ENCODE results near the gene OSTN.

OSTN gene

GRCh38 chr3:191301017-191301416 lies 102.0 kb downstream of the OSTN start:
- ATAC-seq: no peak
- TF ChIP-seq ZNF8 (CRISPR knock-in tag; IDR thresholded peaks at IDR 0.05) (no peak), BACH2 (CRISPR knock-in tag; IDR thresholded peaks at IDR 0.05; ENCODE audit: borderline replicate concordance) (no peak), ZNF565 (CRISPR knock-in tag; conservative IDR thresholded peaks at IDR 0.05; ENCODE audit: low read depth) (no peak), ZNF70 (CRISPR knock-in tag; IDR thresholded peaks at IDR 0.05) (no peak), PPARA (CRISPR knock-in tag; IDR thresholded peaks at IDR 0.05; ENCODE audit: borderline replicate concordance) (no peak), TCF4 (CRISPR knock-in tag; IDR thresholded peaks at IDR 0.05; ENCODE audit: borderline replicate concordance) (no peak), RARB (CRISPR knock-in tag; IDR thresholded peaks at IDR 0.05) (no peak), PATZ1 (CRISPR knock-in tag; IDR thresholded peaks at IDR 0.05; ENCODE audit: borderline replicate concordance) (no peak), GLIS3 (CRISPR knock-in tag; IDR thresholded peaks at IDR 0.05) (no peak)

- no peak for ATAC-seq
- TF ChIP-seq ARNTL (CRISPR knock-in tag; IDR thresholded peaks at IDR 0.05; ENCODE audit: borderline replicate concordance, low read depth): no peak
- no peak for TF ChIP-seq OSR1 (CRISPR knock-in tag; IDR thresholded peaks at IDR 0.05)
- no peak for TF ChIP-seq ESRRG (CRISPR knock-in tag; IDR thresholded peaks at IDR 0.05)
- TF ChIP-seq TSHZ2 (CRISPR knock-in tag; IDR thresholded peaks at IDR 0.05): no peak
- no peak for TF ChIP-seq ZNF8 (CRISPR knock-in tag; IDR thresholded peaks at IDR 0.05)
- no peak for TF ChIP-seq ISL1 (CRISPR knock-in tag; IDR thresholded peaks at IDR 0.05)
- TF ChIP-seq BACH2 (CRISPR knock-in tag; IDR thresholded peaks at IDR 0.05; ENCODE audit: borderline replicate concordance): no peak
- TF ChIP-seq CSRNP3 (CRISPR knock-in tag; IDR thresholded peaks at IDR 0.05): no peak
Observed at GRCh38 chr3:191301782-191302411, 102.9 kb downstream of the OSTN start.

- no peak for ATAC-seq
- TF ChIP-seq ZC3H10 (CRISPR knock-in tag; IDR thresholded peaks at IDR 0.05) (no peak), BACH2 (CRISPR knock-in tag; IDR thresholded peaks at IDR 0.05; ENCODE audit: borderline replicate concordance) (no peak), ESRRG (CRISPR knock-in tag; IDR thresholded peaks at IDR 0.05) (no peak), GLIS3 (CRISPR knock-in tag; IDR thresholded peaks at IDR 0.05) (no peak), ZFP3 (CRISPR knock-in tag; IDR thresholded peaks at IDR 0.05) (no peak), ZNF70 (CRISPR knock-in tag; IDR thresholded peaks at IDR 0.05) (no peak), TSHZ2 (CRISPR knock-in tag; IDR thresholded peaks at IDR 0.05) (no peak), CREB5 (CRISPR knock-in tag; IDR thresholded peaks at IDR 0.05; ENCODE audit: low read depth) (no peak), ZFP30 (CRISPR knock-in tag; IDR thresholded peaks at IDR 0.05) (no peak), CSDC2 (CRISPR knock-in tag; IDR thresholded peaks at IDR 0.05) (no peak), TCF4 (CRISPR knock-in tag; IDR thresholded peaks at IDR 0.05; ENCODE audit: borderline replicate concordance) (no peak), OSR1 (CRISPR knock-in tag; IDR thresholded peaks at IDR 0.05) (no peak), ISL1 (CRISPR knock-in tag; IDR thresholded peaks at IDR 0.05) (no peak), ZNF565 (CRISPR knock-in tag; conservative IDR thresholded peaks at IDR 0.05; ENCODE audit: low read depth) (no peak), PPARA (CRISPR knock-in tag; IDR thresholded peaks at IDR 0.05; ENCODE audit: borderline replicate concordance) (no peak), PATZ1 (CRISPR knock-in tag; IDR thresholded peaks at IDR 0.05; ENCODE audit: borderline replicate concordance) (no peak), CSRNP3 (CRISPR knock-in tag; IDR thresholded peaks at IDR 0.05) (no peak), RARB (CRISPR knock-in tag; IDR thresholded peaks at IDR 0.05) (no peak), SNAI2 (CRISPR knock-in tag; IDR thresholded peaks at IDR 0.05) (no peak)
Observed at GRCh38 chr3:191302451-191302850, 103.4 kb downstream of the OSTN start.

Measured in SK-N-SH treated with all-trans-retinoic acid at 6 μM for 48 hours (cell line).